HCT116 (cell line): ENCODE data around the gene AUTS2. TPM values are rescaled to one million over a fixed set of nuclear protein-coding genes. Genes with fewer than 3 reads are reported as not detected.

ENCODE experiments used
- ATAC-seq: fragments of 200-7000 bp; cut with Tn5 transposase; 2 replicates; pipeline ENCODE4 v1.9.1; 2020; ENCODE audit warnings: mild to moderate bottlenecking, moderate library complexity
- BruUV-seq: library from RNA; stranded (reverse); fragments of 400-500 nt; replicated peaks from 2 replicates; lab custom pipeline; 2021; lab: Mats Ljungman, UMichigan
- CTCF ChIA-PET: fragments of 300-600 bp; sonication (Branson Sonifier 250); formaldehyde crosslinking; loops from one replicate; lab custom pipeline; 2021; ENCODE audit warnings: antibody characterized with exemption; lab: Charles Lee
- POLR2A ChIA-PET: fragments of 300-600, 350-600 bp; sonication (Branson Sonifier 250); formaldehyde crosslinking; loops from one replicate; lab custom pipeline; 2021; ENCODE audit warnings: antibody characterized with exemption; lab: Charles Lee
- RAD21 ChIA-PET, 2 experiments: fragments of 300-600 bp; sonication (Branson Sonifier 250); formaldehyde crosslinking; loops; one replicate each; lab custom pipeline; 2023; ENCODE audit warnings: low total read pairs in 2 of 2; ENCODE audit not compliant: uncharacterized antibody in 2 of 2, unreplicated experiment in 2 of 2, low non-redundant PET in 1 of 2; lab: Charles Lee
- DNase-seq: peaks from one replicate; pipeline ENCODE4 v3.0.0-alpha.2; 2010; ENCODE audit warnings: low read depth, low spot score
- H2AFZ ChIP-seq: fragments of 200-600 bp; shearing (Covaris generic), sonication (generic); 2 replicates; pipeline ENCODE4 v1.6.1; 2017; ENCODE audit warnings: low read depth, mixed run types, mixed read lengths, antibody characterized with exemption, low read length; ENCODE audit not compliant: poor library complexity, severe bottlenecking
- H3K27ac ChIP-seq: 2 replicates; pipeline ENCODE4 v1.5.1; 2012; ENCODE audit warnings: low read depth, low read length
- H3K27me3 ChIP-seq: fragments of 200-600 bp; sonication (generic); 2 replicates; pipeline ENCODE4 v1.6.1; 2016; ENCODE audit warnings: mixed run types, low read length, mixed read lengths; ENCODE audit not compliant: insufficient read depth
- H3K36me3 ChIP-seq, 2 experiments: fragments of 200-500 bp in 1 of 2; fragments of 200-600 bp in 1 of 2; sonication (Bioruptor generic) in 1 of 2; sonication (generic) in 1 of 2; 2 replicates each; pipeline versions ENCODE4 v1.5.1 to v1.6.1; 2014 to 2016; ENCODE audit warnings: low read length in 2 of 2, inconsistent platforms in 1 of 2, mixed read lengths in 1 of 2, mixed run types in 1 of 2; ENCODE audit not compliant: insufficient read depth in 2 of 2, control insufficient read depth in 1 of 2
- H3K4me1 ChIP-seq, 2 experiments: fragments of 200-600 bp in 1 of 2; sonication (generic) in 1 of 2; 2 replicates each; pipeline versions ENCODE4 v1.5.1 to v1.6.1; 2012 to 2017; ENCODE audit warnings: low read length in 2 of 2, inconsistent platforms in 1 of 2, mild to moderate bottlenecking in 1 of 2, mixed read lengths in 1 of 2, mixed run types in 1 of 2, moderate library complexity in 1 of 2; ENCODE audit not compliant: insufficient read depth in 2 of 2, control insufficient read depth in 1 of 2
- H3K4me2 ChIP-seq: fragments of 200-600 bp; sonication (generic); 2 replicates; pipeline ENCODE4 v1.6.1; 2017; ENCODE audit warnings: mixed run types, low read length, mixed read lengths
- H3K4me3 ChIP-seq, 2 experiments: fragments of 200-600 bp in 1 of 2; sonication (generic) in 1 of 2; replicated peaks in 1 of 2; 2 replicates each; pipeline ENCODE4 v1.5.1; 2011 to 2016; ENCODE audit warnings: low read length in 2 of 2, control low read depth in 1 of 2, low read depth in 1 of 2, mild to moderate bottlenecking in 1 of 2, mixed read lengths in 1 of 2, mixed run types in 1 of 2
- H3K79me2 ChIP-seq: fragments of 200-600 bp; sonication (generic); 2 replicates; pipeline ENCODE4 v1.6.1; 2017; ENCODE audit warnings: mild to moderate bottlenecking, mixed run types, low read length, moderate library complexity, mixed read lengths; ENCODE audit not compliant: insufficient read depth
- H3K9ac ChIP-seq: fragments of 200-600 bp; sonication (generic); 2 replicates; pipeline ENCODE4 v1.6.1; 2016; ENCODE audit warnings: low read length, mixed read lengths
- H3K9me2 ChIP-seq: fragments of 200-600 bp; sonication (generic), shearing (Covaris generic); 2 replicates; pipeline ENCODE4 v1.6.1; 2017; ENCODE audit warnings: mixed run types, mild to moderate bottlenecking, moderate library complexity; ENCODE audit not compliant: insufficient read depth
- H3K9me3 ChIP-seq, 2 experiments: fragments of 200-500 bp in 1 of 2; fragments of 200-600 bp in 1 of 2; sonication (Bioruptor generic) in 1 of 2; sonication (generic) in 1 of 2; 2 replicates each; pipeline ENCODE4 v1.6.1; 2014 to 2017; ENCODE audit warnings: low read length in 2 of 2, mixed read lengths in 2 of 2, inconsistent platforms in 1 of 2, low read depth in 1 of 2, mild to moderate bottlenecking in 1 of 2, mixed run types in 1 of 2, moderate library complexity in 1 of 2; ENCODE audit not compliant: control insufficient read depth in 1 of 2, insufficient read depth in 1 of 2
- H4K20me1 ChIP-seq: fragments of 200-600 bp; sonication (generic), shearing (Covaris generic); 2 replicates; pipeline ENCODE4 v1.6.1; 2017; ENCODE audit warnings: mixed run types, mild to moderate bottlenecking, moderate library complexity; ENCODE audit not compliant: insufficient read depth
- CEBPB ChIP-seq: IDR thresholded peaks from 2 replicates; pipeline ENCODE4 v1.6.1; 2012; ENCODE audit warnings: low read depth
- EZH2phosphoT487 ChIP-seq: fragments of 200-600 bp; IDR thresholded peaks from 2 replicates; pipeline ENCODE4 v1.6.1; 2018; ENCODE audit warnings: antibody characterized with exemption, borderline replicate concordance
- FOSL1 ChIP-seq: IDR thresholded peaks from 2 replicates; pipeline ENCODE4 v1.6.1; 2012; ENCODE audit warnings: low read depth
- JUND ChIP-seq: IDR thresholded peaks from 2 replicates; pipeline ENCODE4 v1.6.1; 2012
- POLR2AphosphoS5 ChIP-seq: IDR thresholded peaks from 2 replicates; pipeline ENCODE4 v1.6.1; 2011; ENCODE audit warnings: mild to moderate bottlenecking, low read depth, low read length, moderate library complexity
- RAD21 ChIP-seq: IDR thresholded peaks from 2 replicates; pipeline ENCODE4 v1.6.1; 2012; ENCODE audit warnings: low read depth, mild to moderate bottlenecking
- REST ChIP-seq: IDR thresholded peaks from 2 replicates; pipeline ENCODE4 v1.6.1; 2012; ENCODE audit warnings: low read depth
- SIN3A ChIP-seq: IDR thresholded peaks from 2 replicates; pipeline ENCODE4 v1.6.1; 2012; ENCODE audit warnings: low read depth
- SP1 ChIP-seq: IDR thresholded peaks from 2 replicates; pipeline ENCODE4 v1.6.1; 2012; ENCODE audit warnings: low read depth
- TCF7L2 ChIP-seq: IDR thresholded peaks from 2 replicates; pipeline ENCODE4 v1.7.0; 2011; ENCODE audit warnings: borderline replicate concordance, inconsistent platforms; ENCODE audit not compliant: insufficient read depth, insufficient read length; ENCODE audit errors: extremely low read depth
- YY1 ChIP-seq: IDR thresholded peaks from 2 replicates; pipeline ENCODE4 v1.6.1; 2011; ENCODE audit warnings: low read length, low read depth, moderate library complexity, mild to moderate bottlenecking; ENCODE audit not compliant: insufficient replicate concordance; ENCODE audit errors: extremely low read depth
- ZBTB33 ChIP-seq: IDR thresholded peaks from 2 replicates; pipeline ENCODE4 v1.6.1; 2011; ENCODE audit warnings: mild to moderate bottlenecking, low read length, moderate library complexity; ENCODE audit not compliant: insufficient replicate concordance; ENCODE audit errors: extremely low read depth
- ZFX ChIP-seq: fragments of 450-650 bp; IDR thresholded peaks from 2 replicates; pipeline ENCODE4 v1.6.1; 2017
- ZNF274 ChIP-seq: fragments of 200-500 bp; sonication (Bioruptor generic); IDR thresholded peaks from 2 replicates; pipeline ENCODE4 v1.6.1; 2014; ENCODE audit warnings: mild to moderate bottlenecking, low read depth, low read length, inconsistent platforms
- intact Hi-C: fragments of 100-400 bp; cut with micrococcal nuclease; formaldehyde crosslinking; loops from 2 replicates; pipeline ENCODE4 v1.10.0; 2022
- total RNA-seq: library from RNA; stranded (reverse); gene quantifications from one replicate; pipeline ENCODE4 v1.2.1, GENCODE V29; 2021; ENCODE audit not compliant: unreplicated experiment

The AUTS2 gene
- total RNA-seq, 1 experiment from 2014 or later, result 0.93 TPM

- TF ChIP-seq TCF7L2 (no peak), REST (no peak), CEBPB (no peak), ZFX (no peak), RAD21 (no peak), FOSL1 (no peak)
- intact Hi-C loops, result no loop called here
These were observed 499.4 kb downstream of the AUTS2 start for GRCh38 chr7:70097645-70098044.

GRCh38 chr7:70098133-70098561 lies 499.9 kb downstream of the AUTS2 start:
- CTCF ChIA-PET, result no interaction called here
- no peak overlapping the region for H3K4me2 ChIP-seq
- BruUV-seq, result no TSS peak
- H3K36me3 ChIP-seq, result no peaks in the 10 kb centered on the region
- no peaks in the 10 kb centered on the region for H3K27me3 ChIP-seq
- no peak overlapping the region for H3K9ac ChIP-seq
- RAD21 ChIA-PET, result no interaction called here
- no peak for DNase-seq
- no peak overlapping the region for H3K27ac ChIP-seq
- H3K9me3 ChIP-seq, result peaks cover 9 to 10% of the 10 kb centered on the region in 2 experiments; a peak in 2 of 4 replicates
- H3K9me2 ChIP-seq, result no peaks in the 10 kb centered on the region
- POLR2A ChIA-PET, result no interaction called here
- H4K20me1 ChIP-seq, result no peaks in the 10 kb centered on the region
- H3K4me1 ChIP-seq, result no peaks in the 10 kb centered on the region
- no peaks in the 10 kb centered on the region for H3K79me2 ChIP-seq
- H3K4me3 ChIP-seq, result no peak overlapping the region
- H2AFZ ChIP-seq, result no peak overlapping the region
- intact Hi-C loops, result no loop called here
- no peak for ATAC-seq
- TF ChIP-seq JUND, result no peak
- TF ChIP-seq POLR2AphosphoS5, result no peak
- TF ChIP-seq ZNF274, result no peak
- no peak for TF ChIP-seq TCF7L2
- no peak for TF ChIP-seq YY1
- no peak for TF ChIP-seq SIN3A
- no peak for TF ChIP-seq ZBTB33
- no peak for TF ChIP-seq SP1
- no peak for TF ChIP-seq EZH2phosphoT487
- TF ChIP-seq RAD21, result no peak

More at GRCh38 chr7:70097645-70098044, 499.4 kb downstream of the AUTS2 start:
- Histone ChIP-seq H3K27me3 (no peaks in the 10 kb centered on the region), H3K4me1 (no peaks in the 10 kb centered on the region), H2AFZ (no peak overlapping the region), H3K9me2 (no peaks in the 10 kb centered on the region), H4K20me1 (no peaks in the 10 kb centered on the region), H3K4me2 (no peak overlapping the region), H3K79me2 (no peaks in the 10 kb centered on the region), H3K36me3 (no peaks in the 10 kb centered on the region), H3K4me3 (no peak overlapping the region), H3K9me3 (peaks cover 8 to 10% of the 10 kb centered on the region in 2 experiments; a peak in 2 of 4 replicates), H3K9ac (no peak overlapping the region), H3K27ac (no peak overlapping the region)
- DNase-seq (no peak), ATAC-seq (no peak)
- ChIA-PET RAD21 (no interaction called here), POLR2A (no interaction called here), CTCF (no interaction called here)
- BruUV-seq, result no TSS peak
